ENCODE measurements around the gene SCAMP4.
A peak's percentile ranks its signal among the peaks of the same experiment; 100 is the strongest.
"Not testable (repeated sequence)": the region's sequence is repeated elsewhere in the genome, so short reads cannot be mapped to it uniquely, and the experiment has no call there.

Gene SCAMP4

GRCh38 chr19:1867349-1867724 lies 37.9 kb upstream of the SCAMP4 start:
- DNase-seq = no peak

- DNase-seq = no peak
Measured at GRCh38 chr19:1868971-1869370, 36.2 kb upstream of the SCAMP4 start.

DNA sequence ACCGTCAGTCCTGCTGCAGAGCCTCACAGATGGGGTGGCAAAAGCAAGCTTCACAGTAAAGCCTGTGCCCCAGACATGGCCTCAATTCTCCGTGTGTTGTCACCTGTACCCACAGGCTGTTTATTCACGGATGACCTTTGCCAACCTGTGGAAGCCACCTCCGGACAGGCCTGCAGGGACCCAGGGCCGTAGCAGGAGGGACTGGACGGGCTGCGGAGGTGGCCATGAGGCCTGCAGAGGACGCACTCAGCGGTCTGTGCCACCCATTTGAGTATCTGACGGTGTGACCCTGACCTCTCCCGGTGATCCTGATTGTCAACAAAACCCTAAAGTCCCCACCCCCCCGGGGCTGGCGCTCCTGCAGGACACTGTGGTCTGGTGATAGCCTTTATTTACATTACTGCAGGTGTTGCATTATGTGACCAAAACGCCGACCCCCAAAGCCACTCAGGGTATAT lies 34.0 kb upstream of the SCAMP4 start:
- no peak for DNase-seq

DNA sequence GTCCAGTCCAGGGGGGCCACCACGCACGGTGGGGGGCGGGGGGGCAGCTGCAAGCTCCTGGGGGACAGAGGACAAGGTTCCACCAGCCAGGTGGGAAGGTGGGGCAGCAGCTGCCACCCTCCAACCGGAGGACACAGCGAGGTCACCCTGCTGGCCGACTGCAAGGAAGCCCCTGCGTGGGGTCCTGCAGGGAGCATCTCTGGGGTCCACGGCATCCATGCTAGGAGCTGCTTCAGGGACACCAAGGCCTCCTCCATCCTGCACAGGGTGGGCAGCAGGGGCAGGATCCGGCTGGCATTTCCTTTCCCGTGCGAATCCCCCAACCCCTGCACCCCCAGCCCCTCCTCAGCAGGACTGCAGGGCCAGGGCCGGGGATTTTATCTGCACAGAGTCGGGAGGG lies 33.6 kb upstream of the SCAMP4 start:
- DNase-seq = no peak

GRCh38 chr19:1872807-1873523 lies 32.2 kb upstream of the SCAMP4 start:
- no peak for DNase-seq

- DNase-seq = no peak
Measured at GRCh38 chr19:1873524-1874473, 31.4 kb upstream of the SCAMP4 start.

- DNase-seq = peak; percentile 68
Measured at GRCh38 chr19:1874554-1875185, 30.5 kb upstream of the SCAMP4 start.

DNA sequence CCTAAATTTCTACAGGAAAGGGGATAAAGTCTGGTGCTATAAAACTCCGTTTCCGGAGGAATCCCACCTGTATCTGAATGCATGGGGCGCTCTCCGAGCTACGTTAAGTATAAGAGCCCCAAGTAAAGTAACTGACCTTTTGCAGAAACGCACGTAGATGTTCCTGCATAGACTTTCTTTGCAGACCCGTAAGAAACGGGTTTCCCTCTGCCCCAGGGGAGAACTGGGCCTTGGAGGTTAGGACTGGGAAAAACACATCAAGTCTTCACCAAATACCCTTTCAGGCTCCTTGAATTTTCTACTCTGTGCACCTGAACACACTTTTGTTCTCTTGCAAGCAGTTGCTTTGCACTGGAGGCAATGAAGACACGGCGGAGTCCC lies 29.9 kb upstream of the SCAMP4 start:
- not testable (repeated sequence) for DNase-seq

DNA sequence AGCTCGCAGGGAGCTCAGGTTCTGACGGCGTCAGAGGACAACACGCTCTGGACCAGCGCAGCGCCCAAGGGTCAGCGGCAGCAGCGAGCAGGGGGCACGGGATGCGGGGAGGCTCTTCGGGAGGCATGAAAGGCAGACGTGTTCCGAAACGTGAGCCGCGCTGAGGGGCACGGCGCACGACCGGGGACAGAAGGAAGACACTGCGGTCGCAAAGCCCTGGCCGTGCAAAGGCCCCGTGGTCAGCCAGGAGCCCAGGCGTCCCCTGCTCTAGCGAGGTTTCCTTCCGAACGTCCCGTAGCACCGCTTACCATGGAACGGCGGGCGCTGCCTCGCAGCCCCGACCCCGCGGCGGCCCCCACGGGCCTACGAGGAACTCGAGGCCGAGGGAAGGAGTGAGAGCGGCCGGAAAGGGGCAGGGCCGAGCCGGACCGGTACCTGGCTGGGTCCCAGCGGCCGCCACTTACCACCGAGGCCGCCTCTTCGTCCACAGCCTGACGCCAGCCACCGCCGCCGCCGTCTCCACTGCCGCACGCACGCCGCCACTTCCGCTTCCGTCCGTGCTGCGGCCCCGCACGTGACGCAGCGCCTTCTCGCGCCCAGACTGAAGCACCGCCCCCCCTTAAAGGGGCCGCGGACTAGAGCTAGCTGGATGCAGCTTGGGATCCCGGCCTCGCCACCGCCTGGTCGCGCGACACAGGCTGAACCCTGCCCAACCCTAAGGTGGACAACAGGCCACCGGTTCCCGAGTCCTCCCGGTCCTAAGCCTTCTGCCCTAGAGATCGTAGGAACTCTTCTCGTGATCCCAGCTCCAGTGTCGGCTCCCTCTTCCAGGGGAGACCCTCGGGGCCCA lies 29.3 kb upstream of the SCAMP4 start:
- DNase-seq = peak; percentile 92

- not testable (repeated sequence) for DNase-seq
Measured at GRCh38 chr19:1876496-1877279, 28.5 kb upstream of the SCAMP4 start.

GRCh38 chr19:1877280-1877660 lies 27.9 kb upstream of the SCAMP4 start:
- DNase-seq = not testable (repeated sequence)

GRCh38 chr19:1878583-1878982 lies 26.6 kb upstream of the SCAMP4 start:
- not testable (repeated sequence) for DNase-seq

DNA sequence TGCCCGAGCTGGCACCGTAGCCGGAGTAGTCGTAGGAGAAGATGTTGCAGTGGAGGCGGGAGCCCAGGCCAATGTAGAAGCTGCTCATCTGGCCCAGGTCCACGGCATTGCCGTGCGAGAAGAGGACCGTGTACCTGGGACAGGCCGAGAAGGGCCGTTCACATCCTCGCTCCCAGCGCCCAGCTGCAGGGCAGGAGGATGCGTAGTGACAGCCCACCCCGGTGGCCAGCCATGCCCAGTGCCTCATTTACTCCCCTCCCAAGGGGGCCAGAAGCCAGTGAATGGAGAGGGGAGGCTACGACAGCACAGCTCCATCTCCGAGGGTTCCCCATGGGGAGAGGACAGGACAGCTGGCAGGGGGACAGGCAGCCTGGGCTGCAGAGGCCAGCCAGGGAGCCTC lies 25.2 kb upstream of the SCAMP4 start:
- not testable (repeated sequence) for DNase-seq

- DNase-seq = no peak
Measured at GRCh38 chr19:1880611-1881392, 24.4 kb upstream of the SCAMP4 start.

GRCh38 chr19:1881393-1882088 lies 23.7 kb upstream of the SCAMP4 start:
- not testable (repeated sequence) for DNase-seq

DNA sequence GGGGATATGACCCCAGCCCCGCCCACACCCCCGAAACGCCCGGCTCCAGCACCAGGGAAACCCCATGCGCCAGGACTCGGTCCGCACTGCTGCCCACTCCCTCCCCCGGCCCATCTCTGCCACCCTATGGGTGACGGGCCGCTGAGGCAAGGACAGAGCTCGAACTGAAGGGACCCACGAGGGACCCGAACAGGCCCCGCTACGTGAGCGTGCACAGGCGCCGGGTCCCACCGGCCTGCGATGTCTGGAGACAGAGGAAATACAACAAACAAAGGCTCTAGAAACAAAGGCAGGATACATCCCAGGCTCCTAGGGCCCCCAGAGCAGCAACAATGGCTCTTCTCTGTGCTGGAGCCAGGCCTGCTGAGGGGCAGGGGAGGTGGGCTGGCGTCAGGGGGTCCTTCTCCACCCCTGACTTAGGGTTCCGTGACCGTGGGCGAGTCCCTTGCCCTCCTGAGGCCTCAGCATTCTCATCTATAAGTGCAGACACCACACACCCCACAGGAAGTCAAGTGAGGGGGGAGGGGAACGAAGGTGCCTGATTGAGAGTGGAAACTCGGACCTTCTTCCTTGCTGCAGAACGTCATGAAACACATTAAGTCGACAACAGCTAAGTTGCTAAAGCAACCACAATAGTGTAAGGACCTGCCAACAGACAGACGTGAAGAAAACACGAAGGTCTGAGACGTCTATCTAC lies 23.0 kb upstream of the SCAMP4 start:
- DNase-seq = no peak

DNA sequence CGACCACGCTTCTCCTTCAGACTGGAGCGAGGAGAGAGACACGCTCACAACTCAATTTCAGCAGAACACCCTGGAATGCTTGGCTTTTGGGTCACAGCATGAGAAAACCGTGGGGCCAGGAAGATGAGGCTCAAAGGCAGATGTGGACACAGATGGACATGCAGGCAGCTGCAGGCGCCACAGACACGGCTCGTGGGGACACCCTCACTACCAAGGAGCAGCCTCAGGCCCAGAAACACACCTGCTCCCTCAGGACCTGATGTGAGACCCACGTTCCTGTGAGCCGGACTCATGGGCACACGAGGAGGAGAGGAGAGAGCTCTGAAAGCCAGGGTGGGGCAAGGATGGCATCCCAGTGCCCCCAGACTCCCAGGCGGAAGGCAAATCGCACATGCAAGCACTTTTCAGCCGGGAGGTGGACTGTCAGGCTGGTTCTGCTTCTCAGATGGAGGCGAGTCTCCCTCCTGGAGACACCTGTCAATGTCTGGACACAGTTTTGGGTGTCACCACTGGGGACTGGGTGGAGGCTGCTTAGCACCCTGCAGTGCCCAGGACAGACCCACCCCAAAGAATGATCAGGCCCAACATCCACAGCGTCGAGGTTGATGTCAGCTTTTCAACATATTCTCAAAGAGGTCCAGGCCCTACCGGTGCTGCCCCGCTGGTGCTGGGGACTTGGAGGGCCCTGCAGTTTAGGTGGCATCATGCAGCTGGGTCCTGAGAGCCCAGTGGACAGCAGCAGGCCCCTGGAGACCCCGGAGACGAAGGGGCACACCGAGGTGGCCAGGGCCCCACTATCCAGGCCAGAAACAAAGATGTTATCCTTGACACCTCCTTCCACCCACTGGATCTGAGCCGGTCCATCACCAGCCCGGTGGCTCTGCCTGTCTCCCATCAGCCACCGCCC lies 22.2 kb upstream of the SCAMP4 start:
- no peak for DNase-seq

GRCh38 chr19:1883784-1884183 lies 21.4 kb upstream of the SCAMP4 start:
- DNase-seq = no peak
